K562 (cell line): ENCODE results near the gene OSBPL3. TPM values are rescaled to one million over a fixed set of nuclear protein-coding genes. Genes with fewer than 3 reads are reported as not detected.

Experiments used
- ATAC-seq: fragments of 200-7000 bp; cut with Tn5 transposase; 3 replicates; pipeline ENCODE4 v1.9.1; 2020; ENCODE audit warnings: moderate library complexity
- BruUV-seq: library from RNA; stranded (reverse); fragments of 400-500 nt; replicated peaks from 2 replicates; lab custom pipeline; 2021; lab: Mats Ljungman, UMichigan
- CTCF ChIA-PET: fragments of 300-600 bp; formaldehyde crosslinking; extraction: SDS; loops from one replicate; lab custom pipeline; 2021; ENCODE audit warnings: low intra/inter-chr PET ratio; lab: Yijun Ruan, JAX
- POLR2A ChIA-PET: fragments of 300-600, 350-650 bp; sonication (Branson Sonifier 250); formaldehyde crosslinking; extraction: SDS; loops from one replicate; lab custom pipeline; 2021; ENCODE audit warnings: antibody characterized with exemption, inconsistent platforms; lab: Yijun Ruan, JAX
- DNase-seq, 4 experiments: peaks; one replicate each; pipeline versions ENCODE4 v3.0.0 to v3.0.0-alpha.2; 2011 to 2018; ENCODE audit warnings: low spot score in 3 of 4, mixed read lengths in 3 of 4; ENCODE audit errors: extremely low read depth in 1 of 4
- FAIRE-seq: peaks from 2 replicates; lab custom pipeline; 2011; peaks lifted over from hg19 to GRCh38; lab: Jason Lieb, UNC
- H2AFZ ChIP-seq: 2 replicates; pipeline ENCODE4 v1.6.0; 2011; ENCODE audit warnings: low read depth, low read length, control low read depth, inconsistent platforms
- H3K27ac ChIP-seq: fragments of 200-600 bp; 3 replicates; pipeline ENCODE4 v1.8.0; 2011; ENCODE audit warnings: low read depth, mild to moderate bottlenecking, control low read depth, inconsistent platforms, low read length, moderate library complexity, mixed read lengths; ENCODE audit errors: extremely low read depth
- H3K27me3 ChIP-seq, 2 experiments: fragments of 300-600 bp in 1 of 2; 2 replicates in 1 of 2; 3 replicates in 1 of 2; pipeline versions ENCODE4 v1.6.0 to v1.8.0; 2011; ENCODE audit warnings: inconsistent platforms in 2 of 2, low read length in 2 of 2, mild to moderate bottlenecking in 1 of 2, mixed read lengths in 1 of 2, moderate library complexity in 1 of 2; ENCODE audit not compliant: control insufficient read depth in 2 of 2, insufficient read depth in 2 of 2
- H3K36me3 ChIP-seq: fragments of 300-600 bp; 3 replicates; pipeline ENCODE4 v1.8.0; 2011; ENCODE audit warnings: mild to moderate bottlenecking, low read length, inconsistent platforms; ENCODE audit not compliant: control insufficient read depth, insufficient read depth
- H3K4me1 ChIP-seq, 2 experiments: fragments of 200-600 bp in 1 of 2; replicated peaks in 1 of 2; 2 replicates in 1 of 2; 3 replicates in 1 of 2; pipeline versions ENCODE4 v1.5.1 to v1.8.0; 2011; ENCODE audit warnings: inconsistent platforms in 2 of 2, low read length in 2 of 2, mild to moderate bottlenecking in 1 of 2, mixed read lengths in 1 of 2, moderate library complexity in 1 of 2; ENCODE audit not compliant: control insufficient read depth in 2 of 2, insufficient read depth in 2 of 2
- H3K4me2 ChIP-seq: 2 replicates; pipeline ENCODE4 v1.6.1; 2011; ENCODE audit warnings: low read length, control low read depth, inconsistent platforms, mixed read lengths; ENCODE audit not compliant: insufficient read depth
- H3K4me3 ChIP-seq: fragments of 200-600 bp; sonication (generic), shearing (Covaris generic); 2 replicates; pipeline ENCODE4 v1.5.1; 2016; ENCODE audit warnings: control low read depth, inconsistent platforms
- H3K79me2 ChIP-seq: fragments of 200-600 bp; 3 replicates; pipeline ENCODE4 v1.8.0; 2011; ENCODE audit warnings: low read length, inconsistent platforms; ENCODE audit not compliant: control insufficient read depth, insufficient read depth
- H3K9ac ChIP-seq, 2 experiments: 2 replicates each; pipeline versions ENCODE4 v1.6.0 to v1.6.1; 2011; ENCODE audit warnings: low read depth in 2 of 2, low read length in 2 of 2, control low read depth in 1 of 2, inconsistent platforms in 1 of 2, mild to moderate bottlenecking in 1 of 2, mixed read lengths in 1 of 2; ENCODE audit not compliant: insufficient read depth in 1 of 2
- H3K9me1 ChIP-seq: one replicate; pipeline ENCODE4 v1.6.0; 2011; ENCODE audit warnings: inconsistent platforms, mild to moderate bottlenecking, low read length, moderate library complexity; ENCODE audit not compliant: control insufficient read depth, insufficient read depth
- H3K9me3 ChIP-seq: replicated peaks from 2 replicates; pipeline ENCODE4 v1.5.1; 2011; ENCODE audit warnings: low read depth, low read length, inconsistent platforms; ENCODE audit not compliant: control insufficient read depth, insufficient read depth
- H4K20me1 ChIP-seq: replicated peaks from 2 replicates; pipeline ENCODE4 v1.6.1; 2011; ENCODE audit warnings: low read length, inconsistent platforms, mixed read lengths; ENCODE audit not compliant: control insufficient read depth, insufficient read depth
- FIP1L1 ChIP-seq: fragments of 200-400 bp; formaldehyde crosslinking; IDR thresholded peaks from 2 replicates; pipeline ENCODE4 v1.6.1; 2018; ENCODE audit warnings: mild to moderate bottlenecking, low read depth, low read length; ENCODE audit not compliant: poor library complexity, severe bottlenecking
- KLF10 ChIP-seq: fragments of 250-450 bp; sonication (Bioruptor Pico); IDR thresholded peaks from 2 replicates; pipeline ENCODE4 v1.6.1; 2021; ENCODE audit warnings: matching md5 sums
- MAFF ChIP-seq: IDR thresholded peaks from 2 replicates; pipeline ENCODE4 v1.6.1; 2012; ENCODE audit warnings: low read length, improper control_type of control experiment
- PHTF2 ChIP-seq: fragments of 250-450 bp; sonication (Bioruptor Pico); IDR thresholded peaks from 2 replicates; pipeline ENCODE4 v1.5.0; 2021; ENCODE audit warnings: mild to moderate bottlenecking
- PURB ChIP-seq: sonication (generic); formaldehyde crosslinking; IDR thresholded peaks from 2 replicates; pipeline ENCODE4 v1.9.0; 2021; ENCODE audit warnings: low read depth, mild to moderate bottlenecking, missing genetic modification reagents
- SPI1 ChIP-seq: IDR thresholded peaks from 2 replicates; pipeline ENCODE4 v1.6.1; 2011; ENCODE audit warnings: low read depth, low read length, control low read depth, borderline replicate concordance
- ZNF175 ChIP-seq: fragments of 200-800 bp; sonication (Bioruptor generic); IDR thresholded peaks from 2 replicates; pipeline ENCODE4 v1.6.1; 2016; ENCODE audit warnings: low read depth, mild to moderate bottlenecking, missing genetic modification characterization, missing compliant biosample characterization
- WGBS: fragments of 100-300 bp; shearing (Covaris generic); methylation state at CpG from one replicate; pipeline ENCODE4 v1.1.6; 2016; ENCODE audit warnings: low coverage, mixed read lengths; ENCODE audit not compliant: insufficient coverage; ENCODE audit errors: missing lambda C conversion rate; 5-methylcytosine and 5-hydroxymethylcytosine counted together
- in situ Hi-C: fragments of 300-500 bp; cut with MboI; formaldehyde crosslinking; loops from 4 replicates; pipeline ENCODE4 v1.15.0; 2018; ENCODE audit warnings: inconsistent platforms, mixed read lengths
- intact Hi-C: fragments of 100-400 bp; cut with micrococcal nuclease; formaldehyde crosslinking; loops from 2 replicates; pipeline ENCODE4 v1.14.2; 2022
- polyA plus RNA-seq, 8 experiments: library from polyadenylated mRNA; depleted of rRNA in 4 of 8; stranded (reverse) in 5 of 8; unstranded in 3 of 8; fragments of >200 nt; fragmentation: Nextera tagmentation in 2 of 8; fragmentation: Illumina TruSeq in 1 of 8; extraction: Ambion mirVana in 2 of 8; extraction: Trizol in 1 of 8; gene quantifications; 2 replicates each; pipeline versions ENCODE4 v1.2.1 to v1.2.3, GENCODE V29; 2011 to 2014; ENCODE audit warnings: inconsistent platforms in 1 of 8, missing spikeins in 1 of 8
- total RNA-seq, 7 experiments: library from RNA; depleted of rRNA in 6 of 7; stranded (reverse); fragments of >200 nt in 6 of 7; fragmentation: Illumina TruSeq in 2 of 7; extraction: Trizol in 2 of 7; gene quantifications; 2 replicates each; pipeline versions ENCODE4 v1.2.1 to v1.2.3, GENCODE V29; 2011 to 2021; ENCODE audit warnings: low replicate concordance in 1 of 7
- TF ChIP-seq, protein P1 (sequence below): fragments of 450-650 bp; formaldehyde crosslinking; conservative IDR thresholded peaks from 2 replicates; pipeline ENCODE4 v1.4.0; 2022; ENCODE audit warnings: mild to moderate bottlenecking, missing genetic modification characterization

The OSBPL3 gene
- total and polyA plus RNA-seq, 9 of the 15 experiments (the other 6 are each of a cell fraction or from before 2014, with no cell fraction given): 4.8 to 37.2 (median 26.5) TPM

GRCh38 chr7:24836084-24836483 lies 143.9 kb downstream of the OSBPL3 start:
- H3K36me3 ChIP-seq: peaks cover 38% of the 10 kb centered on the region
- in situ Hi-C loops: no loop called here
- H3K9me3 ChIP-seq: no peaks in the 10 kb centered on the region
- WGBS: 82% methylated on average over 2 of the region's 2 CpGs
- H3K4me2 ChIP-seq: no peak overlapping the region
- peaks cover 3 to 7% of the 10 kb centered on the region in 2 experiments; a peak in 3 of 5 replicates for H3K4me1 ChIP-seq
- no peak overlapping the region for H3K27ac ChIP-seq
- no peaks in the 10 kb centered on the region for H3K79me2 ChIP-seq
- H3K9ac ChIP-seq: no peak overlapping the region
- TF ChIP-seq ZNF175 (CRISPR knock-in tag): no peak
- TF ChIP-seq PHTF2 (CRISPR knock-in tag): no peak
- 0 out of 2 replicates have a peak, but pooled peaks have one; percentile 3 for TF ChIP-seq SPI1
- H2AFZ ChIP-seq: no peak overlapping the region
- H3K4me3 ChIP-seq: no peak overlapping the region
- no peaks in the 10 kb centered on the region for H3K27me3 ChIP-seq
- H4K20me1 ChIP-seq: no peaks in the 10 kb centered on the region
- ChIA-PET POLR2A (no interaction called here), CTCF (no interaction called here)
- DNase-seq (no peak), FAIRE-seq (no peak), ATAC-seq (no peak)
- H3K9me1 ChIP-seq: no peaks in the 10 kb centered on the region
- BruUV-seq: no TSS peak
- intact Hi-C loops: no loop called here

- no peak for DNase-seq
- H3K4me3 ChIP-seq: no peak overlapping the region
- no peak overlapping the region for H2AFZ ChIP-seq
- no peaks in the 10 kb centered on the region for H3K27me3 ChIP-seq
- BruUV-seq: no TSS peak
- CTCF ChIA-PET: no interaction called here
- ATAC-seq: no peak
- intact Hi-C loops: no loop called here
- H3K27ac ChIP-seq: no peak overlapping the region
- WGBS: 84% methylated on average over 3 of the region's 3 CpGs
- no peak overlapping the region for H3K4me2 ChIP-seq
- TF ChIP-seq, protein P1, sequence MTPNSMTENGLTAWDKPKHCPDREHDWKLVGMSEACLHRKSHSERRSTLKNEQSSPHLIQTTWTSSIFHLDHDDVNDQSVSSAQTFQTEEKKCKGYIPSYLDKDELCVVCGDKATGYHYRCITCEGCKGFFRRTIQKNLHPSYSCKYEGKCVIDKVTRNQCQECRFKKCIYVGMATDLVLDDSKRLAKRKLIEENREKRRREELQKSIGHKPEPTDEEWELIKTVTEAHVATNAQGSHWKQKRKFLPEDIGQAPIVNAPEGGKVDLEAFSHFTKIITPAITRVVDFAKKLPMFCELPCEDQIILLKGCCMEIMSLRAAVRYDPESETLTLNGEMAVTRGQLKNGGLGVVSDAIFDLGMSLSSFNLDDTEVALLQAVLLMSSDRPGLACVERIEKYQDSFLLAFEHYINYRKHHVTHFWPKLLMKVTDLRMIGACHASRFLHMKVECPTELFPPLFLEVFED (CRISPR knock-in tag): no peak
- TF ChIP-seq FIP1L1 (no peak), KLF10 (CRISPR knock-in tag) (no peak), PURB (no peak), MAFF (no peak)
- H3K4me1 ChIP-seq: peaks cover 3 to 11% of the 10 kb centered on the region in 2 experiments; a peak in 3 of 5 replicates
- no peak for FAIRE-seq
- H4K20me1 ChIP-seq: no peaks in the 10 kb centered on the region
- H3K9me1 ChIP-seq: no peaks in the 10 kb centered on the region
- H3K9ac ChIP-seq: no peak overlapping the region
- H3K79me2 ChIP-seq: no peaks in the 10 kb centered on the region
- no peaks in the 10 kb centered on the region for H3K9me3 ChIP-seq
- POLR2A ChIA-PET: no interaction called here
- in situ Hi-C loops: no loop called here
- peaks cover 35% of the 10 kb centered on the region for H3K36me3 ChIP-seq
Measured at GRCh38 chr7:24835643-24836042, 144.3 kb downstream of the OSBPL3 start.
